Cardiac fibroblast (primary cell): ENCODE data around the gene RELA.

Source experiments
- DNase-seq, 2 donors: peaks; one replicate each; pipeline versions ENCODE4 v3.0.0 to v3.0.0-alpha.2; 2010; ENCODE audit warnings: low read depth in 2 of 2
- H3K4me3 ChIP-seq, 2 donors: replicated peaks in 1 of 2; 1 replicate in 1 of 2; 2 replicates in 1 of 2; pipeline ENCODE4 v1.5.1; 2011; ENCODE audit warnings: low read depth in 2 of 2, low read length in 2 of 2, mild to moderate bottlenecking in 2 of 2, moderate library complexity in 1 of 2
- TF ChIP-seq, protein P1 (sequence below): IDR thresholded peaks from one replicate; pipeline ENCODE4 v1.5.1; 2011; ENCODE audit warnings: low read depth, mild to moderate bottlenecking, low read length, inconsistent platforms

Gene RELA

DNA sequence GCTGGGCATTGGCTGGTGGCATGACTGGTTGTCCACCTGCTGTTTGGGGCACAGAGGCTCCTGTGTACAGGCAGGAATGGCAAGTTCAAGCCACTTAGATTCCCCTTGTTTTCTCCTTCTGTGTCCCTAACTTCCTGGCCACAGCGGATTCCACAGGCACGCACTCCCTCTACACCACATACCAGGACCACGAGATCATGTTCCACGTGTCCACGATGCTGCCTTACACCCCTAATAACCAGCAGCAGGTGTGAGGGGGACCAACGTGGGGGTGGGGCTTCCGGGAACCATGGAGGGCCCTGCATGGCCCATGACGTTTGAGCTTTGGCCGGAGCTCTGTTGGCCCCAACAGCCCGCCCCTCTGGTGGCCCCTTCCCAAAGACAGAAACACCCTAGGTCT lies 17.0 kb downstream of the RELA start:
- no peak overlapping the region for H3K4me3 ChIP-seq
- TF ChIP-seq, protein P1, sequence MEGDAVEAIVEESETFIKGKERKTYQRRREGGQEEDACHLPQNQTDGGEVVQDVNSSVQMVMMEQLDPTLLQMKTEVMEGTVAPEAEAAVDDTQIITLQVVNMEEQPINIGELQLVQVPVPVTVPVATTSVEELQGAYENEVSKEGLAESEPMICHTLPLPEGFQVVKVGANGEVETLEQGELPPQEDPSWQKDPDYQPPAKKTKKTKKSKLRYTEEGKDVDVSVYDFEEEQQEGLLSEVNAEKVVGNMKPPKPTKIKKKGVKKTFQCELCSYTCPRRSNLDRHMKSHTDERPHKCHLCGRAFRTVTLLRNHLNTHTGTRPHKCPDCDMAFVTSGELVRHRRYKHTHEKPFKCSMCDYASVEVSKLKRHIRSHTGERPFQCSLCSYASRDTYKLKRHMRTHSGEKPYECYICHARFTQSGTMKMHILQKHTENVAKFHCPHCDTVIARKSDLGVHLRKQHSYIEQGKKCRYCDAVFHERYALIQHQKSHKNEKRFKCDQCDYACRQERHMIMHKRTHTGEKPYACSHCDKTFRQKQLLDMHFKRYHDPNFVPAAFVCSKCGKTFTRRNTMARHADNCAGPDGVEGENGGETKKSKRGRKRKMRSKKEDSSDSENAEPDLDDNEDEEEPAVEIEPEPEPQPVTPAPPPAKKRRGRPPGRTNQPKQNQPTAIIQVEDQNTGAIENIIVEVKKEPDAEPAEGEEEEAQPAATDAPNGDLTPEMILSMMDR = no peak
- DNase-seq = peak; percentile 14 to 53

GRCh38 chr11:65644837-65645236 lies 17.9 kb downstream of the RELA start:
- no peak overlapping the region for H3K4me3 ChIP-seq
- DNase-seq = no peak
- TF ChIP-seq, protein P1 = no peak

- no peak for DNase-seq
- TF ChIP-seq, protein P1 = no peak
- no peak overlapping the region for H3K4me3 ChIP-seq
Observed at GRCh38 chr11:65643971-65644370, 18.7 kb downstream of the RELA start.

- TF ChIP-seq, protein P1 = no peak
- DNase-seq = no peak
- no peak overlapping the region for H3K4me3 ChIP-seq
Observed at GRCh38 chr11:65642014-65642671, 20.6 kb downstream of the RELA start.

- DNase-seq = no peak
- TF ChIP-seq, protein P1 = no peak
- no peak overlapping the region for H3K4me3 ChIP-seq
Observed at GRCh38 chr11:65641297-65642013, 21.3 kb downstream of the RELA start.

DNA sequence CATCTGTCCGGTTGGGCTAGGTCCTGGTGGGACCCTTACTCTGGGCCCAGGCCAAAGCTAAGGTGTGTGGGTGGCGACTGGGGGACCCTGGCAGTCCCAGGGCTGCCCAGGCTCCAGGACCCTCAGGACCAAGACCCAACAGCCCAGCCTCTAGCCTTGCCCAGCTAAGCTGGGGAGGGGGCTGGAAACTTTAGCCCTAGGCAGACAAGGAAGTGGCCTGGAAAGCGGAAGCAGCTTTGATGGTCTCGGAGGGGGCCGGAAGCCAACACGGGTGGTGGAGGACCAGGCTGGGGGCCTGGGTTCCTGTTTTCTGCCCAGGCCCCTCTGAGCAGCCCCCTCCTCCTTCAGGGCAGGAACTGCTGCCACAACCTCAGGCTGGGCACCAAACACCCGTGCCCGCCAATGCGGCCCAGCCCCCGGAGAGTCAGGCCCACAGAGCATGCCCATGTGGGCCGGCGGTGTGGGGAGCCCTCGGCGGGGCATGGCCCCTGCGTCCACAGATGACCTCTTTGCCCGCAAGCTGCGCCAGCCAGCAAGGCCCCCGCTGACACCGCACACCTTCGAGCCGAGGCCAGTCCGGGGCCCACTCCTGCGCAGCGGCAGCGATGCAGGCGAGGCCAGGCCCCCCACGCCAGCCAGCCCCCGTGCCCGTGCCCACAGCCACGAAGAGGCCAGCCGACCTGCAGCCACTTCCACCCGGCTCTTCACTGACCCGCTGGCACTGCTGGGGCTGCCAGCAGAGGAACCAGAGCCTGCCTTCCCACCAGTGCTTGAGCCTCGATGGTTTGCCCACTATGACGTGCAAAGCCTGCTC lies 22.0 kb downstream of the RELA start:
- TF ChIP-seq, protein P1 = no peak
- DNase-seq = no peak
- no peak overlapping the region for H3K4me3 ChIP-seq
